C4-2B (cell line): ENCODE data around the gene MTMR1.

Experiments
- ZFX ChIP-seq: fragments of 450-650 bp; IDR thresholded peaks from 2 replicates; pipeline ENCODE4 v1.6.1; 2017
- TF ChIP-seq, protein P1 (sequence below): fragments of 450-650 bp; conservative IDR thresholded peaks from 2 replicates; pipeline ENCODE4 v1.5.1; 2017; ENCODE audit warnings: mild to moderate bottlenecking

DNA sequence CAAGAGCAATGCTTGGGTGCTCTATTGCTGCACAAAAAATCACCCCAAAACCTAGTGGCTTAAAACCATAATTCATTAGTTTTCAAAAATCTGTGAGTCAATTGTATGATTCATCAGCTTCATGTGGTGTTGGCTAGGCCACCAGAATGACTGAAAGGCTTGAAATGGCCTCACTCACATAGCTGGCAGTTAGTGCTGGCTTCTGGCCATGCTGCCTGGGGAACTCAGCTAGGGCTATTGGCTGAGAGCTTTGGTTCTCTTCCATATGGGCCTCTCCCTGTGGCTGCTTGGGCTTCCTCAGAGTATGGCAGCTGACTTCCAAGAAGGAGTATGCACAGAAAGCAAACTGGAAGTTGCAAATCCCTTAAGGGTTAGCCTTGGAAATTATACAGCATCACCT lies 3.1 kb upstream of the MTMR1 start:
- TF ChIP-seq, protein P1, sequence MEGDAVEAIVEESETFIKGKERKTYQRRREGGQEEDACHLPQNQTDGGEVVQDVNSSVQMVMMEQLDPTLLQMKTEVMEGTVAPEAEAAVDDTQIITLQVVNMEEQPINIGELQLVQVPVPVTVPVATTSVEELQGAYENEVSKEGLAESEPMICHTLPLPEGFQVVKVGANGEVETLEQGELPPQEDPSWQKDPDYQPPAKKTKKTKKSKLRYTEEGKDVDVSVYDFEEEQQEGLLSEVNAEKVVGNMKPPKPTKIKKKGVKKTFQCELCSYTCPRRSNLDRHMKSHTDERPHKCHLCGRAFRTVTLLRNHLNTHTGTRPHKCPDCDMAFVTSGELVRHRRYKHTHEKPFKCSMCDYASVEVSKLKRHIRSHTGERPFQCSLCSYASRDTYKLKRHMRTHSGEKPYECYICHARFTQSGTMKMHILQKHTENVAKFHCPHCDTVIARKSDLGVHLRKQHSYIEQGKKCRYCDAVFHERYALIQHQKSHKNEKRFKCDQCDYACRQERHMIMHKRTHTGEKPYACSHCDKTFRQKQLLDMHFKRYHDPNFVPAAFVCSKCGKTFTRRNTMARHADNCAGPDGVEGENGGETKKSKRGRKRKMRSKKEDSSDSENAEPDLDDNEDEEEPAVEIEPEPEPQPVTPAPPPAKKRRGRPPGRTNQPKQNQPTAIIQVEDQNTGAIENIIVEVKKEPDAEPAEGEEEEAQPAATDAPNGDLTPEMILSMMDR: no peak
- TF ChIP-seq ZFX: no peak
